ENCODE data around the gene ANK3.

- TF ChIP-seq CTCF (IDR thresholded peaks at IDR 0.05) (no peak), POLR2AphosphoS5 (IDR thresholded peaks at IDR 0.05) (no peak)
Measured at GRCh38 chr10:60323162-60323561, 66.5 kb downstream of the ANK3 start.
